HG03565 (cell line): ENCODE measurements around the gene MICU1.
"Not testable (repeated sequence)": the region's sequence is repeated elsewhere in the genome, so short reads cannot be mapped to it uniquely, and the experiment has no call there.

ENCODE experiments used
- ATAC-seq: cut with Tn5 transposase; IDR thresholded peaks from one replicate; pipeline ENCODE4 v1.9.1; 2021; ENCODE audit warnings: mild to moderate bottlenecking, moderate library complexity; ENCODE audit not compliant: unreplicated experiment

The MICU1 gene

GRCh38 chr10:72625608-72626443 is at the start of gene MICU1:
Gene MICU1 (minus strand): TSS chr10:72626079. CDS start chr10:72566793, 59,286 bp downstream.
- peak; percentile 82 for ATAC-seq

GRCh38 chr10:72674174-72674573 is 48.3 kb upstream of the MICU1 start:
- not testable (repeated sequence) for ATAC-seq

GRCh38 chr10:72673280-72673679 is 47.4 kb upstream of the MICU1 start:
- ATAC-seq: no peak

GRCh38 chr10:72667207-72667864 is 41.5 kb upstream of the MICU1 start:
- no peak for ATAC-seq

GRCh38 chr10:72665925-72666324 is 40.0 kb upstream of the MICU1 start:
- no peak for ATAC-seq

- no peak for ATAC-seq
Observed at GRCh38 chr10:72663971-72664370, 38.1 kb upstream of the MICU1 start.

GRCh38 chr10:72661431-72661830 is 35.6 kb upstream of the MICU1 start:
- ATAC-seq: no peak

- ATAC-seq: no peak
Observed at GRCh38 chr10:72660220-72660619, 34.3 kb upstream of the MICU1 start.

GRCh38 chr10:72659694-72660093 is 33.8 kb upstream of the MICU1 start:
- ATAC-seq: no peak

GRCh38 chr10:72658696-72659400 is 33.0 kb upstream of the MICU1 start:
- no peak for ATAC-seq

- no peak for ATAC-seq
Observed at GRCh38 chr10:72654720-72655119, 28.8 kb upstream of the MICU1 start.

GRCh38 chr10:72653383-72654096 is 27.7 kb upstream of the MICU1 start:
- ATAC-seq: no peak

- no peak for ATAC-seq
Observed at GRCh38 chr10:72649291-72649690, 23.4 kb upstream of the MICU1 start.

- no peak for ATAC-seq
Observed at GRCh38 chr10:72648301-72648700, 22.4 kb upstream of the MICU1 start.

- ATAC-seq: not testable (repeated sequence)
Observed at GRCh38 chr10:72646971-72647370, 21.1 kb upstream of the MICU1 start.

- no peak for ATAC-seq
Observed at GRCh38 chr10:72645263-72645858, 19.5 kb upstream of the MICU1 start.

GRCh38 chr10:72642318-72642717 is 16.4 kb upstream of the MICU1 start:
- no peak for ATAC-seq

- no peak for ATAC-seq
Observed at GRCh38 chr10:72639441-72639873, 13.6 kb upstream of the MICU1 start.

GRCh38 chr10:72638586-72639440 is 12.9 kb upstream of the MICU1 start:
- no peak for ATAC-seq
